ENCODE data around the gene ANKRD30BL.
"Not testable (repeated sequence)": the region's sequence is repeated elsewhere in the genome, so short reads cannot be mapped to it uniquely, and the experiment has no call there.

ANKRD30BL gene

DNA sequence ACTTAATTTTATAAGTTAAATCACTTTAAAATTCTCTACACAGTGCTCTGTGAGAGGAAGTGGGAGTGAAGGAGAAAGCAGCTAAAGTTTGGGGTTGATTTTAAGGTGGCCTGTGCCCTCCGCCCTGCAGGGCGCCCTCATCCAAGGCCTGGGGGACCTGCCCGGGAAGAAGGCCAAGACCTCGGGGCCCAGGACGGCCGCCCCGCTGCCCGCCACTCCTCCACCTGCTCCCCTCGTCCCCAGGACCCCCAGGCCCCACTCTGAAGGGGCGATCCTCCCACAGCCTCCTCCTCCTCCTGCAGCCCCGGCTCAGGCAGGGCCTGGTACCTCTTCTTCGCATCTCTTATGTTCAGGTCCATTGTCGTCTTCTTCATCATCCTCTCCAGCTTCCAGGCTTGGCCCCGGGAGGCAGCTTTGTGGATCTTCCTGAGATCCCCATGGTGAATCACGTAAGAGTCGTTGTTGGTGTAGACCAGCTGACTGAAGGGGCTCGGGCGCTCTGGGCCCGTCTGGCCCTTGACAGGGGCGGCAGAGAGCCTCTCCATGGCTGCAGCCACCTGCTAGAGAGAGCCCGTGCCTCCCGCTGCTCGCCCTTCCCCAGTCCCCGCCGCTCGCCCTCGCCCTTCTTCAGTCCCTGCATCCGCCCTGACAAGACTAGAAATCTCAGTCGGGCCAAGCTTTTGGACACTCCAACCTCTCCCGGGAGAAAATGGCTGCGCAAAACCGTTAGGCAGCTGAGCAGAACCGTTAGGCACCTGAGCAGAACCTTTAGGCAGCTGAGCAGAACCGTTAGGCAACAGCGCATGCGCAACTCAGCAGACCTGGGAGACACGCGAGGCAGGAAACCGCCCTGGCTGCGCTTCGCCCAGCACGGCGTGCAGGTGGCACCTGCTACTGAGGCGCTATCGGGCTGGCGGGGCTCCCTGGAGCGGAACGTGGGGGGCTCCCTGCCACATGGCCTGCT lies at the start of gene ANKRD30BL:
TSS of gene ANKRD30BL (minus strand) at position 792 of the 964 bp plus-strand sequence. CDS start at position 545, 247 bp downstream.
- not testable (repeated sequence) for DNase-seq (ENCODE audit: low read depth)

- not testable (repeated sequence) for DNase-seq (ENCODE audit: low read depth)
These were observed 41.1 kb upstream of the ANKRD30BL start for GRCh38 chr2:132202866-132203265.

DNA sequence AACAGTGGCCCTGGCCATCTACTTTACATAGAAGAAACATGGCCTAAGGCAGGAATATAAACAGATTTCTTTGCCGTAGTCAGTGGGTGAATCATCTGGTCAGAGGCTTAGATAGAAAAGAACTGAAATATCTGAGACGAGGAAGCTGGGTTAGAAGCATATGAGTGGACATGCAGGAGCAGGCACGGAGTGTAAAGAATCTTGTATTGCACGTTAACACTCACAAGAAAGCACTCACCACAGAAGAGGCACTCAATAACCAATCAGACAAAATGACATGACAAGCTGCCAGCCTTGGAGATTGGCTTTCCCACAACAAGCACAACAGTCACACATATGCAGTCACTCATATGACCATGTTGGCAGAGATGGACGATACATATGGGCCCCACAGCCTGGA lies 31.1 kb upstream of the ANKRD30BL start:
- DNase-seq (ENCODE audit: low read depth) = not testable (repeated sequence)

- not testable (repeated sequence) for DNase-seq (ENCODE audit: low read depth)
These were observed 5.3 kb upstream of the ANKRD30BL start for GRCh38 chr2:132167100-132167499.

GRCh38 chr2:132162125-132162660 lies 441 bp upstream of the ANKRD30BL start:
- DNase-seq (ENCODE audit: low read depth) = not testable (repeated sequence)

DNA sequence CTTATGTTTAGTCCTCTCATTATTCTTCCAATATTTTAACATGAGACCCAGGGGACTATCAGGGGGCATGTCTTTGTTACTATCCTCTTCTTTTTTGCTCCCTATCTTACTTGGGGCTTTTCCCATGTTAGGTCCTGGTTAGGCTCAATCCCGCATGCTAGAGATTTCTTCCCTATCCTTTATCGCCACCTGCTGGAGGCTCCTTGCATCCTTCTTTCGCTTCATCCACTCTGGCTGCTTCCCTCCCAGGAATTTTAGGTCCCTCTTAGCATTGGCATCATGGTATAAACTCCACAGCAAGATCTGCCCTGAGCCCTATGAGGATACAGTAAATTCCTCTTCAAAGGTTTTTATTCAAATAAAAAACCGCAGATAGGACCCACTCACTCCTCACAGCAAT lies 15.0 kb downstream of the ANKRD30BL start:
- not testable (repeated sequence) for DNase-seq (ENCODE audit: low read depth)

All from stimulated activated CD8-positive, alpha-beta memory T cell treated with anti-CD3 and anti-CD28 coated beads, Interleukin-12 subunit alpha, Interleukin-12 subunit beta, amount 100 ng/mL, for 1 hour (primary cell).